Calu3 (cell line): ENCODE results near the gene ERC2. TPM values are rescaled to one million over a fixed set of nuclear protein-coding genes. Genes with fewer than 3 reads are reported as not detected.

Experiments used
- BruUV-seq: library from RNA; stranded (reverse); fragments of 400-500 nt; replicated peaks from 2 replicates; lab custom pipeline; 2021; lab: Mats Ljungman, UMichigan
- CTCF ChIA-PET: fragments of 300-600 bp; sonication (Branson Sonifier 250); formaldehyde crosslinking; loops from one replicate; lab custom pipeline; 2022; ENCODE audit warnings: antibody characterized with exemption; lab: Charles Lee
- DNase-seq: peaks from one replicate; pipeline ENCODE4 v3.0.0; 2022
- H3K27ac Mint-ChIP-seq: one replicate; pipeline ENCODE4 v1.8.0; 2022; ENCODE audit warnings: mixed read lengths; ENCODE audit not compliant: unreplicated experiment
- H3K27me3 Mint-ChIP-seq: one replicate; pipeline ENCODE4 v1.8.0; 2022; ENCODE audit warnings: mixed read lengths; ENCODE audit not compliant: unreplicated experiment
- H3K36me3 Mint-ChIP-seq: one replicate; pipeline ENCODE4 v1.8.0; 2022; ENCODE audit warnings: mild to moderate bottlenecking, moderate library complexity, mixed read lengths; ENCODE audit not compliant: insufficient read depth, unreplicated experiment
- H3K4me1 Mint-ChIP-seq: one replicate; pipeline ENCODE4 v1.8.0; 2022; ENCODE audit warnings: mild to moderate bottlenecking, low read depth, mixed read lengths; ENCODE audit not compliant: unreplicated experiment
- H3K4me3 Mint-ChIP-seq: one replicate; pipeline ENCODE4 v1.8.0; 2022; ENCODE audit warnings: mild to moderate bottlenecking, low read depth, moderate library complexity, mixed read lengths; ENCODE audit not compliant: unreplicated experiment
- H3K9me3 Mint-ChIP-seq: one replicate; pipeline ENCODE4 v1.8.0; 2022; ENCODE audit warnings: low read depth, mixed read lengths; ENCODE audit not compliant: unreplicated experiment
- intact Hi-C: fragments of 100-400 bp; cut with micrococcal nuclease; formaldehyde crosslinking; loops from one replicate; pipeline ENCODE4 v1.10.0; 2022; ENCODE audit not compliant: unreplicated experiment
- total RNA-seq: library from RNA; stranded (reverse); gene quantifications from 2 replicates; pipeline ENCODE4 v1.2.3, GENCODE V29; 2022
- TF ChIP-seq, protein P1 (sequence below): fragments of 200-600 bp; IDR thresholded peaks from one replicate; pipeline ENCODE4 v1.8.0; 2022; ENCODE audit warnings: antibody characterized with exemption; ENCODE audit not compliant: unreplicated experiment

ERC2 gene
- total RNA-seq, 1 experiment from 2014 or later, result 0.73 TPM

DNA sequence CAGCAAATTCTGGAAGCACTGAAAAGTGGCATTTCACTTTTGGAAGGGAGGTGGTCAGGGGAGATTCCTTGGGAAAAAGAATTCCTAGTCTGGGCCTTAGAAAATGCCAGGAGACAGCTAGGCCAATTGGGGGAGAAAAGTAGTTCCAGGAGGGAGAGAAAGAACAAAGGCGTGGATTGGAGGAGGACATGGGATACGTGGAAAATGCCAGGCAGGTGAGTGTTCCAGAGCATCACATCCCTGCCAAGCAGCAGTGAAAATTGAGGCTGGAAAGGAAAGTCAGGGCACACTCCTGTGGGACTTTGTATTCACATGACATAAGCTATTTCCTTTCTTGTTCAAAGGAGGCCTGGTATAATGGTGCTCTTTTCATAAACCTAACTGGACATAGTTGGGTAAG lies 846.6 kb downstream of the ERC2 start:
- Mint-ChIP-seq H3K27me3 (peaks cover 14% of the 10 kb centered on the region), H3K36me3 (no peaks in the 10 kb centered on the region), H3K9me3 (peaks cover 16% of the 10 kb centered on the region), H3K4me1 (no peaks in the 10 kb centered on the region), H3K4me3 (no peak overlapping the region), H3K27ac (no peak overlapping the region)
- intact Hi-C loops, result no loop called here
- no peak for DNase-seq
- TF ChIP-seq, protein P1, sequence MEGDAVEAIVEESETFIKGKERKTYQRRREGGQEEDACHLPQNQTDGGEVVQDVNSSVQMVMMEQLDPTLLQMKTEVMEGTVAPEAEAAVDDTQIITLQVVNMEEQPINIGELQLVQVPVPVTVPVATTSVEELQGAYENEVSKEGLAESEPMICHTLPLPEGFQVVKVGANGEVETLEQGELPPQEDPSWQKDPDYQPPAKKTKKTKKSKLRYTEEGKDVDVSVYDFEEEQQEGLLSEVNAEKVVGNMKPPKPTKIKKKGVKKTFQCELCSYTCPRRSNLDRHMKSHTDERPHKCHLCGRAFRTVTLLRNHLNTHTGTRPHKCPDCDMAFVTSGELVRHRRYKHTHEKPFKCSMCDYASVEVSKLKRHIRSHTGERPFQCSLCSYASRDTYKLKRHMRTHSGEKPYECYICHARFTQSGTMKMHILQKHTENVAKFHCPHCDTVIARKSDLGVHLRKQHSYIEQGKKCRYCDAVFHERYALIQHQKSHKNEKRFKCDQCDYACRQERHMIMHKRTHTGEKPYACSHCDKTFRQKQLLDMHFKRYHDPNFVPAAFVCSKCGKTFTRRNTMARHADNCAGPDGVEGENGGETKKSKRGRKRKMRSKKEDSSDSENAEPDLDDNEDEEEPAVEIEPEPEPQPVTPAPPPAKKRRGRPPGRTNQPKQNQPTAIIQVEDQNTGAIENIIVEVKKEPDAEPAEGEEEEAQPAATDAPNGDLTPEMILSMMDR, result no peak
- BruUV-seq, result no TSS peak
- CTCF ChIA-PET, result no interaction called here

DNA sequence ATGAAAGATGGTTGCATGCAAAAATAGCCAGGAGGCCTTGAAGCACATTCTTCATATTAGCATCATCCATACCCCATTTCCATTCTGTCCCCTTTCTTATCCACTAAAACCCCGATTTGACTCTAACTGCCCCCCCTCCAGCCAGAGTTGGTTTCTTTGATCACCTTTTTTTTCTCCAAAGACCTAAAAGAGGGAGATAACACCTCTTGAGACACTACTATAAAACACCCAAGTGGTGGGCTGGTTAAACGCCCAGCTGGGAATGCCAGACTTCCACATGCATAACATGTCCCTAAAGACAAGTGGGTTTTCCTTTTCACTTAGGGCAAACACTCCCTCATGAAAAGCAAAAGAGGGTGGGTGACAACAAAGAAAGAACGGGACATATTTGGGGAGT lies 847.2 kb downstream of the ERC2 start:
- no peak overlapping the region for H3K27ac Mint-ChIP-seq
- no peaks in the 10 kb centered on the region for H3K36me3 Mint-ChIP-seq
- TF ChIP-seq, protein P1, result no peak
- BruUV-seq, result no TSS peak
- no peak overlapping the region for H3K4me3 Mint-ChIP-seq
- no peaks in the 10 kb centered on the region for H3K4me1 Mint-ChIP-seq
- intact Hi-C loops, result no loop called here
- H3K9me3 Mint-ChIP-seq, result peaks cover 16% of the 10 kb centered on the region
- peaks cover 14% of the 10 kb centered on the region for H3K27me3 Mint-ChIP-seq
- CTCF ChIA-PET, result no interaction called here
- DNase-seq, result no peak

DNA sequence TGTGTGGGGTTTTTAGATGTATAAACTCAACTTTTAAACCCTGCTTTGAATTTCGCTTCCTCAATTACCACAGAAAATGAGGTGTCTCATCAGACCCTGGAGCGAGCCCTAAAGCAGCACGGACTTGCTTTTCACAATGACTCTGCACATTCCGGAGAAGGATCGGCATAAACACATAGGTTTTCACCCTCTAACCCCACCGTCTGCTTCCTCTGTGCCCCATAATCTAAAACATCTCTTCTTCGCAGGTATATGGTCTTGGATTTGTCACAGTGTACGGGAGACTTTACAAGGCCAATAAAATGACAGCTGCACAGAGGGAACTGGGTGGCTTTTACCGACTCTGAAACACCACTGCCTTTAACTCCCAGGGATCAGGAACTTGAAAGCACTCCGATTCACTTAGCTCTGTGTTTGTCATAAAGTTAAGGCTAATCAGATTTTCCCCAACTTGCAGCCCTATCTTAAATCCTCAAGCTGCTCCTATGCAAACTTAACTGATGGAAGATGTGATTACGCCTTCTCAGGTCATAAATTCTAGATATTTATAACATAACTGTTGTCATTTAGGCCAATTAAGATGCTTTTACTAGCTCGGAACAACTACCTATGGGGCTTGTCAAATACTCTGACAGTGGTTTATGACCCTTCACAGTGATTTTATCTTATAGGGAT lies 847.8 kb downstream of the ERC2 start:
- H3K4me3 Mint-ChIP-seq, result no peak overlapping the region
- CTCF ChIA-PET, result no interaction called here

DNA sequence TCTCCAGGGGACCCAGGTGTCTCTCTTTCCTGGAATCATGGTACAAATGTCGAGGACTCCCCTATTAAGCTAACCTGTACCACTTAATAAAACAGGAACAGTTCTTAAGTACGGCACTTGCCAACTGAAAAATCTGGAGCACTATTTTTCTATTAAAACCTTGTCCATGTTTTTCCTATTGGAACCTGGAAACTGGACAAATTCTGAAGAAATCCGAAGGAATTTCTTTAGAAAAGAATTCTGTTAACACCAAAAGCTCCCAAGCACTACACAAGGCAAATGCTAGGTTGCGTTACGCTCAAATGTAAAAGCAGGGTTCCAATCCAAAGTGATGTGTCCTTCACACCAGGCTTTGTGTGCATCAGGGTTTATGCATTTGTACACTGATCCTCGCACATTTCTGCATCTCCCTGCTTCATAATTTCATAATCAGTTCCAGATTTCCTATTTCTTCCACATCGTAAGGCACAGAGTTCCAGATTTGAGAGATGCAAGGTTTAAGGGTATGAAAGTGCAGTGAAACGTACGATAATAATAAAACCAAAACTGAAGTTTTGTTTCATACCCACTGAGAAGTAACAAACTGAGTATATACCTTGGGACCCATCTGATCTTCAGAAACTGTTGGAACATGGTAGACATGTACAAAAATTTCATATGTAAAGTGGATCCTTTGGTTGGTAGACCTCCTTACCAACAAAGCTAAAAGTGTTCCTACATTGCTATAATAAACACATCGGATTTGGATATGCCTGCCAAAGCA lies 849.0 kb downstream of the ERC2 start:
- BruUV-seq, result no TSS peak
- Mint-ChIP-seq H3K36me3 (no peaks in the 10 kb centered on the region), H3K4me3 (no peak overlapping the region), H3K9me3 (peaks cover 13% of the 10 kb centered on the region), H3K27me3 (peaks cover 14% of the 10 kb centered on the region), H3K27ac (no peak overlapping the region), H3K4me1 (no peaks in the 10 kb centered on the region)
- CTCF ChIA-PET, result interaction anchor here (0.8 kb wide), 1 partner anchor 1139 kb away, joined by 3 read pairs; no protein-coding TSS in a partner anchor
- TF ChIP-seq, protein P1, result no peak
- intact Hi-C loops, result no loop called here
- no peak for DNase-seq

More for the DNA sequence above, 847.8 kb downstream of the ERC2 start:
- TF ChIP-seq, protein P1, result no peak
- no peak for DNase-seq
- no TSS peak for BruUV-seq
- Mint-ChIP-seq H3K27ac (no peak overlapping the region), H3K27me3 (peaks cover 14% of the 10 kb centered on the region), H3K9me3 (peaks cover 16% of the 10 kb centered on the region), H3K36me3 (no peaks in the 10 kb centered on the region), H3K4me1 (no peaks in the 10 kb centered on the region)
- intact Hi-C loops, result no loop called here
